ENCODE data around the gene ELL. TPM values are rescaled to one million over a fixed set of nuclear protein-coding genes. Genes with fewer than 3 reads are reported as not detected.

Gene ELL
- total RNA-seq, 1 donor from 2014 or later = 8.1 TPM

GRCh38 chr19:18506101-18506930, 15.6 kb downstream of the ELL start:
- no peak for DNase-seq (ENCODE audit: low read depth)

DNA sequence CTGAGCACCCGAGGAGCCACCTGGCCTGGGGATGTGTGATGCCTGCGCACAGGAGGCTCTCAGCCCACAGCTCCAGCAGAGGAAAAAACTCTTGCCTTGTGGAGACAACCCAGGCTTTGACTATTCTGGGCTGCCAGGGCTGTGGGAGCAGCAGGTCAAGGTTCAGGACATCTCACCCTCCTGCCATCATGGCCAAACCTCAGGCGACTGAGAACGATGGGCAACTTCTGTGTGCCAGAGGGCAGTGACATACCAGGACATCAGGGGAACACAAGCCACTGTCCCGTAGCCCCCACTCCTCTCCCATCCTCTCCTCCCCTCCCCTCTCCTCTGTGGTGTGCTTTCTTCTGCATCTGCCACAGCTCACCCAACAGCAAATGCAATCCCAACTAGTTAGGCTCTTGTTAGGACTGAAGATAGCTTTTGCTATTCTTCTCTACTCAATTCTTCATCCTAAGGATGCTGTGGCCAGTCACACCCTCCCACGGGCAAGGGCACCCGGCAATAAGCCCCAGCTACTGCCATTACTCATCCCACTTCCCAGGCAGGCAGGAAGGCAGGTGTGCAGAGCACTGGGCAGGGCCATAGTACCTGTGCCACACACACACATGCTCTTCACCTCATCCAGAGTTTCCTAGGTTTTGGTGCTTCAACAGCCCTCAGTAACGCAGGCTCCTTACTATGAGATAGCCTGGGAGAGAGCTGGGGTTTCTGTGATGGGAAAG, 16.8 kb downstream of the ELL start:
- no peak for DNase-seq (ENCODE audit: low read depth)

- peak; percentile 55 for DNase-seq (ENCODE audit: low read depth)
Observed at GRCh38 chr19:18503971-18504885, 17.6 kb downstream of the ELL start.

DNA sequence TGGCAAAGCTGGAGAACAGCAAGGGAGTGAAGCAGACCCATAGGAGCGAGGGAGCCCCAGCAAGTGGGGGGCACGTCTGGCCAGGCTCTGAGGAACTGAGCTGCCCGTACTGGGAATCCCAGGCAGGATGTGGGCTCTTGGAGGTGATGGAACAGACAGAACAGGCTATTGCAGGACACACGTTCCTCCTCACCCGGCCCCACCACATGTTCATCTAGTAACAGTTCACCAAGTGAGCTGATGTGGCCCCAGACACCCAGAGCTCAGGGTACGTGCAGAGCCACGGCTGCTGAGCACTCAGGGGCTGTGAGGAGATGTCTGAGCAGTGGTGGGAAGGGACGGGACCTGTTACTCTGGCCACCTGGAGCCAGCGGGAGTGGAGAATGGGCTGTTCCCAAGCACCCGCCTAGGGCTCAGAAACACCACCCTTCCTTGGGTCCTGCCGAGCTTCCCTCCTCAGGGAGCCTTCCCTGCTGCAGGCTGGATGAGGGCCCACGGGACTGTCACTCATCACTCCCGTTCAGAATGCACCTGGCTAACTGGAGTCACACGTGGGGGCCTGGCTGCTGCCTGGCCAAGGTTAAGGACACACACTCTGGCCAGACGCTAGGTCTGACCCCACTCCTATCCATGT, 18.4 kb downstream of the ELL start:
- DNase-seq (ENCODE audit: low read depth) = no peak

- DNase-seq (ENCODE audit: low read depth) = peak; percentile 71
Observed at GRCh38 chr19:18502638-18503294, 19.1 kb downstream of the ELL start.

- DNase-seq (ENCODE audit: low read depth) = no peak
Observed at GRCh38 chr19:18502246-18502637, 19.6 kb downstream of the ELL start.

GRCh38 chr19:18501832-18502231, 20.0 kb downstream of the ELL start:
- DNase-seq (ENCODE audit: low read depth) = no peak

- no peak for DNase-seq (ENCODE audit: low read depth)
Observed at GRCh38 chr19:18501351-18501750, 20.5 kb downstream of the ELL start.

GRCh38 chr19:18500799-18501198, 21.1 kb downstream of the ELL start:
- no peak for DNase-seq (ENCODE audit: low read depth)

GRCh38 chr19:18500376-18500775, 21.5 kb downstream of the ELL start:
- DNase-seq (ENCODE audit: low read depth) = no peak

GRCh38 chr19:18499055-18499775, 22.7 kb downstream of the ELL start:
- peak; percentile 75 for DNase-seq (ENCODE audit: low read depth)

DNA sequence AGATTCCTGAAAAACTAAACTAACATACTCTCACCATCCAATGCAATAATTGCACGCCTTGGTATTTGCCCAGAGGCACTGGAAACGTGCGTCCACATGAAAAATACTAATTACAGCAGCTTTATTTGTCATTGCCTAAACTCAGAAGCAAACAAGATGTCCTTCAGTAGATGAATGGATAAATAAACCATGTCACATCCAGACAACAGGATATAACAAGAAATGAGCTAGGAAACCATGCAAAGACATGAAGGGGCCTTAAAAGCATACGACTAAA, 25.0 kb downstream of the ELL start:
- no peak for DNase-seq (ENCODE audit: low read depth)

DNA sequence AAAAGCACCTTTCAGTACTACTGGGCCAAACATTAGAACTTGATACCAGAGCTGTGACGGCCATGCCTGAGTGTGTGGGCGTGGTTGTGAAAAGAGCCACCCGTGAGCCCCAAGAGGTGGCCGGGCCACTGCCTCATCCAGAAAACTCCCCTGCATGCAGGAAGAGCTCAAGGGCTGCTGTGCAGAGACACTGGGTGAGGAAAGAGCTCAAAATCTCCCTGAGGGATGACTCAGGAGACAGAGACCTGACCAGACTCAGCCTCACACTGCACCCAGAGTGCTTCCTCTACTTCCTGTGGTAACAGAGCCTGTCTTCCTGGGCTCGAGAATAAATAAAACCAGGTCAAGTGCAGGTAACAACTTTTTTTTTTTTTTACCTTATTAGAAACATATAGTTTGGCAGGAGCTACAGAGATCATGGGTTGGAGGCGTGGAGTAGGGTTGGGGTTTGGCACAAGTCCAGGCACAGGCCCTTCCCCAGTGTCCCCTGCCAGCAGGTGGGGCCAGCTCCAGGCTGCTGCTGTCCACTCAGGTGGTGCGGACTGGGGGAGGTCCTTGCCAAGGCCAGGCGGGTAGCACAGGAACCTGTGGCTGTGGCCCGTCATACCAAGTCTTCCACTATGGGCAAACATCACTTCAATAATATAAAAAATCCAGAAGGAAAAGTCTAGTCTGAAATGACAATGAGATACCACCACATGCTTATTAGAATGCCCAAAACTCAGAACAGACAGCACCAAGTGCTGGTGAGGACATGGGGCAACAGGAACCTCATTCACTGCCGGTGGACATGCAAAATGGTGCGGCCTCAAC, 25.5 kb downstream of the ELL start:
- no peak for DNase-seq (ENCODE audit: low read depth)

- DNase-seq (ENCODE audit: low read depth) = no peak
Observed at GRCh38 chr19:18495204-18495911, 26.5 kb downstream of the ELL start.

DNA sequence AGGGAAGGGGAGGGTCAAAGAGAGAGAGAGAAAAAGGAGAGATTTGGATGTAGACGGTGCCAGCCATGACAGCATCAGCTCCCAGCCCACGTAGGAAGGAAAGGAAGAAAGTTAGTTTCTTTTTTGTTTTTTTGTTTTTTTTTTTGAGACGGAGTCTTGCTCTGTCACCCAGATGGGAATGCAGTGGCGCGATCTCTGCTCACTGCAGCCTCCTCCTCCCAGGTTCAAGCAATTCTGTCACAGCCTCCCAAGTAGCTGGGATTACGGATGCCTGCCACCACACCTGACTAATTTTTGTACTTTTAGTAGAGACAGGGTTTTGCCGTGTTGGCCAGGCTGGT, 27.6 kb downstream of the ELL start:
- DNase-seq (ENCODE audit: low read depth) = no peak

GRCh38 chr19:18493440-18494266, 28.2 kb downstream of the ELL start:
- DNase-seq (ENCODE audit: low read depth) = no peak

GRCh38 chr19:18491995-18492953, 29.6 kb downstream of the ELL start:
- DNase-seq (ENCODE audit: low read depth) = no peak

Measured in myocyte (in vitro differentiated cells).